ENCODE measurements around the gene KNL1. TPM values are rescaled to one million over a fixed set of nuclear protein-coding genes. Genes with fewer than 3 reads are reported as not detected.

The KNL1 gene
- total RNA-seq, 2 experiments from 2014 or later, result 23.8 to 24.5 TPM

- Mint-ChIP-seq H3K4me3 (no peak overlapping the region), H3K9me3 (no peaks in the 10 kb centered on the region), H3K27me3 (peaks cover 21% of the 10 kb centered on the region), H3K4me1 (peaks cover 15% of the 10 kb centered on the region), H3K36me3 (peaks cover 4% of the 10 kb centered on the region), H3K27ac (no peak overlapping the region)
- DNase-seq, result no peak
Observed at GRCh38 chr15:40597024-40597423, 3.0 kb downstream of the KNL1 start.

GRCh38 chr15:40598126-40598525 lies 4.1 kb downstream of the KNL1 start:
- Mint-ChIP-seq H3K36me3 (peaks cover 4% of the 10 kb centered on the region), H3K27ac (no peak overlapping the region), H3K4me3 (no peak overlapping the region), H3K4me1 (peaks cover 11% of the 10 kb centered on the region), H3K27me3 (peaks cover 21% of the 10 kb centered on the region), H3K9me3 (no peaks in the 10 kb centered on the region)
- DNase-seq, result no peak

GRCh38 chr15:40598672-40599071 lies 4.6 kb downstream of the KNL1 start:
- Mint-ChIP-seq H3K9me3 (no peaks in the 10 kb centered on the region), H3K4me3 (no peak overlapping the region), H3K36me3 (peaks cover 4% of the 10 kb centered on the region), H3K27me3 (peaks cover 20% of the 10 kb centered on the region), H3K4me1 (peaks cover 6% of the 10 kb centered on the region), H3K27ac (no peak overlapping the region)
- no peak for DNase-seq

GRCh38 chr15:40600956-40601355 lies 6.9 kb downstream of the KNL1 start:
- no peaks in the 10 kb centered on the region for H3K9me3 Mint-ChIP-seq
- H3K4me3 Mint-ChIP-seq, result no peak overlapping the region
- DNase-seq, result no peak
- peaks cover 6% of the 10 kb centered on the region for H3K27me3 Mint-ChIP-seq
- H3K36me3 Mint-ChIP-seq, result peaks cover 5% of the 10 kb centered on the region
- H3K27ac Mint-ChIP-seq, result no peak overlapping the region
- no peaks in the 10 kb centered on the region for H3K4me1 Mint-ChIP-seq

DNA sequence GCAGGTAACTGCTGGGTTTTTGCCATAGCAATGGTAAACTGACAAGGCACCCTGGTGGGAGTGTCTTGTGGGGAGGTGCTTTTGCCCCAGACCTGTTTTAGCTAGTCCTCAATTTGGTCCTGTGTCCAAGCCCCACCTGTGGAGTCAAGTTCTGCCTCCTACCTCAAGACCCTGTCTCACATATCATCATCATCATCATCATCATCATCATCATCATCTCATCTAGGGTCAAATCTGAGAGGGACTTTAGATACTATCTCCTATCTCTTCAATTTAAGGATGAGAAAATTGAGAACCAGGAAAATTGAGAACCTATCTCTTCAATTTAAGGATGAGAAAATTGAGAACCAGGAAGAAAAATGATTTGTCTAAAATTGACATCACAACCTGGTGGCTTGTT lies 9.9 kb downstream of the KNL1 start:
- Mint-ChIP-seq H3K4me1 (no peaks in the 10 kb centered on the region), H3K27me3 (no peaks in the 10 kb centered on the region), H3K4me3 (no peak overlapping the region), H3K9me3 (no peaks in the 10 kb centered on the region), H3K36me3 (peaks cover 6% of the 10 kb centered on the region), H3K27ac (no peak overlapping the region)
- no peak for DNase-seq

DNA sequence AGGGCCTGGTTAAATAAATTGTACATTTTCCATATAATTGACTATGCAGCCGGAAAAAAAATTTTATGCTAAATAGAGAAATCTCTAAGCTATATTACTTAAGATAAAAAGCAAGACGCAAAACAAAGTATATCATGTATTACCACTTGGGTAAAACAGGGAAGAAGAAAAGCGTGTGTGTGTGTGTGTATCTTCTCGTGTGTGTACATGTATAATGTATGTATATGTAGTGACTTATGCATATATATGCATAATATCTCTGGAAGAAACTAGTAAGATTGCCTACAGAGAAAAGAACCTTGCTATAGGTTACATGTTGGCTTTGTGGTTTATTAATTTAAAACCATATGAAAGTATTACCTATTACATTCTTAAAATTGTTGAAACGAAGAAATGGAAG lies 19.0 kb downstream of the KNL1 start:
- peaks cover 8% of the 10 kb centered on the region for H3K36me3 Mint-ChIP-seq
- no peaks in the 10 kb centered on the region for H3K27me3 Mint-ChIP-seq
- H3K4me1 Mint-ChIP-seq, result no peaks in the 10 kb centered on the region
- no peaks in the 10 kb centered on the region for H3K9me3 Mint-ChIP-seq
- DNase-seq, result no peak
- H3K4me3 Mint-ChIP-seq, result no peak overlapping the region
- no peak overlapping the region for H3K27ac Mint-ChIP-seq

DNA sequence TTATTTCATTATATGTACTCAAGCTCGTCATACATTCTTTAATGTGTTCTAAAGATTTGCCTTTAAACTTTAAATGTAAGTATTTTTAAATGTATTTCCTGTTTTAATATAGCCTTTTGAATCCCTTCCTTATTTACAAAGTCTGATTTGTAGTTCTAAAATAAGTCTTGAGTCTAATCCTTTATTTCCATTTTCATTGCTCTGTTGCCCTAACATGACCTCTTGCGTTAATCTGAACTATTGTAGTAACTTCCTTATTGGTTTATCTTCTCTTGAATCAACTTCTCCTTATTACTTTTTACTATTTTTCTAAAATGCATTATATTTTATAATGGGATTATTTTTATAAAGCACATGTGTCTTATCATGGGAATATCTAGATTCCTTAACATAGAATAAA lies 24.0 kb downstream of the KNL1 start:
- H3K4me1 Mint-ChIP-seq, result no peaks in the 10 kb centered on the region
- H3K27ac Mint-ChIP-seq, result no peak overlapping the region
- no peak overlapping the region for H3K4me3 Mint-ChIP-seq
- H3K9me3 Mint-ChIP-seq, result no peaks in the 10 kb centered on the region
- DNase-seq, result no peak
- no peaks in the 10 kb centered on the region for H3K27me3 Mint-ChIP-seq
- H3K36me3 Mint-ChIP-seq, result peaks cover 18% of the 10 kb centered on the region

DNA sequence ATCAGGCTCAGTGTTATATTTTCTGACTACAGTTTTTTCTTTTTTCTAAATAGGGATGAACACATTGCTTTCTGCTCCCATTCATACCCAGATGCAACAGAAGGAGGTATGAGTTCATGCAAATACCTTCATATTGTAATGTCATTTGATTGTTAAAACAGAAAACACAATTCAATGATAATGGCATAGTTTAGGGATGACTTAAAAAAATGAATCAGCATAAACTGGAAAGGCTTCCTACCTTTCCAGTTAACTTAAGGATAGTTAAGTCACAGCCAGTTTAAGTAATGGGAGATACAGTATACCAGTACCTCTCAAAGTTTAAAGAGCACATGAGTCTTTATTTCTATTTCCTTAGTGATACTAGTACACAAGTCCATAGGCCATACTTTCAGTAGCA lies 24.9 kb downstream of the KNL1 start:
- no peaks in the 10 kb centered on the region for H3K4me1 Mint-ChIP-seq
- no peaks in the 10 kb centered on the region for H3K27me3 Mint-ChIP-seq
- peaks cover 18% of the 10 kb centered on the region for H3K36me3 Mint-ChIP-seq

DNA sequence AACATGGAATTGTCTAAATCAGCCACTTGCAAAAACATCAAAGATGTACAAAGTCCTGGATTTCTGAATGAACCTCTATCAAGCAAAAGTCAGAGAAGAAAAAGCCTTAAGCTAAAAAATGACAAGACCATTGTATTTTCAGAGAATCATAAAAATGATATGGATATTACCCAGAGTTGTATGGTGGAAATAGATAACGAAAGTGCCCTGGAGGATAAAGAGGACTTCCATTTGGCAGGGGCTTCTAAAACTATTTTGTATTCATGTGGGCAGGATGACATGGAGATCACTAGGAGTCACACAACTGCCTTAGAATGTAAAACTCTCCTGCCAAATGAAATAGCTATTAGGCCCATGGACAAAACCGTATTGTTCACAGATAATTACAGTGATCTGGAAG lies 29.3 kb downstream of the KNL1 start:
- Mint-ChIP-seq H3K36me3 (peaks cover 14% of the 10 kb centered on the region), H3K4me1 (no peaks in the 10 kb centered on the region)

More for the DNA sequence above, 24.9 kb downstream of the KNL1 start:
- no peak for DNase-seq
- H3K9me3 Mint-ChIP-seq, result no peaks in the 10 kb centered on the region
- no peak overlapping the region for H3K27ac Mint-ChIP-seq
- no peak overlapping the region for H3K4me3 Mint-ChIP-seq

DNA sequence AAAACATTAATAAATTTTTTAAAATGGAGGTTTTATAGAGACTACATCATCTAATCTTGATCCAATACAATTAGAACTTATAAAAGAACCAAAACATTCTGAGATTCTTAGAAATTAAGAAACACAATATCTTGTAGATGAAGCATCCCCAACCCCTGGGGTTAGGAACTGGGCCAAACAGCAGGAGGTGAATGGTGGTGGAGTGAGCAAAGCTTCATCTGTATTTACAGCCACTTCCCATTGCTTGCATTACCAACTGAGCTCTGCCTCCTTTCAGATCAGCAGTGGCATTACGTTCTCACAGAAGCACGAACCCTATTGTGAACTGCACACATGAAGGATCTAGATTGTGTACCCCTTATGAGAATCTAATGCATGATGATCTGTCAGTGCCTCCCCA lies 36.3 kb downstream of the KNL1 start:
- no peak for DNase-seq
- no peak overlapping the region for H3K27ac Mint-ChIP-seq
- H3K9me3 Mint-ChIP-seq, result no peaks in the 10 kb centered on the region
- H3K4me1 Mint-ChIP-seq, result no peaks in the 10 kb centered on the region
- H3K4me3 Mint-ChIP-seq, result no peak overlapping the region
- peaks cover 11% of the 10 kb centered on the region for H3K36me3 Mint-ChIP-seq
- H3K27me3 Mint-ChIP-seq, result no peaks in the 10 kb centered on the region

More for the DNA sequence above, 29.3 kb downstream of the KNL1 start:
- Mint-ChIP-seq H3K27me3 (no peaks in the 10 kb centered on the region), H3K4me3 (no peak overlapping the region), H3K27ac (no peak overlapping the region), H3K9me3 (no peaks in the 10 kb centered on the region)
- no peak for DNase-seq

DNA sequence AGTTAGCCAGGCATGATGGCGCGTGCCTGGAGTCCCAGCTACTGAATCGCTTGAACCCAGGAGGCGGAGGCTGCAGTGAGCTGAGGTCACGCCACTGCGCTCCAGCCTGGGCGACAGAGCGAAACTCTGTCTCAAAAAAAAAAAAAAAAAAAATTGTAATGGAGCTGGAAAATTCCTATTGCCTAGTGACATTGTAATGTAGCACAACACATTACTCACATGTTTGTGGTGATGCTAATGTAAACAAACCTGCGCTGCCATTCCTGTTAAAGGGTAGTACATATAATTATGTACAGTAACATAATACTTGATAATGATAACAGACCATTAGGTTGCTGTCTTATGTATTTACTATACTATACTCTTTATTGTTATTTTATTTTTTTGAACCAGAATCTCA lies 39.1 kb downstream of the KNL1 start:
- Mint-ChIP-seq H3K4me3 (no peak overlapping the region), H3K36me3 (peaks cover 11% of the 10 kb centered on the region), H3K27ac (no peak overlapping the region), H3K9me3 (no peaks in the 10 kb centered on the region), H3K27me3 (no peaks in the 10 kb centered on the region), H3K4me1 (no peaks in the 10 kb centered on the region)
- DNase-seq, result no peak

- no peak overlapping the region for H3K27ac Mint-ChIP-seq
- H3K4me3 Mint-ChIP-seq, result no peak overlapping the region
- H3K9me3 Mint-ChIP-seq, result no peaks in the 10 kb centered on the region
- H3K27me3 Mint-ChIP-seq, result no peaks in the 10 kb centered on the region
- H3K36me3 Mint-ChIP-seq, result peaks cover 6% of the 10 kb centered on the region
- no peak for DNase-seq
- H3K4me1 Mint-ChIP-seq, result no peaks in the 10 kb centered on the region
Observed at GRCh38 chr15:40637221-40637745, 43.2 kb downstream of the KNL1 start.

- Mint-ChIP-seq H3K4me1 (no peaks in the 10 kb centered on the region), H3K4me3 (no peak overlapping the region), H3K27me3 (no peaks in the 10 kb centered on the region), H3K9me3 (no peaks in the 10 kb centered on the region), H3K27ac (no peak overlapping the region), H3K36me3 (peaks cover 5% of the 10 kb centered on the region)
- no peak for DNase-seq
Observed at GRCh38 chr15:40639677-40640076, 45.6 kb downstream of the KNL1 start.

- Mint-ChIP-seq H3K27me3 (no peaks in the 10 kb centered on the region), H3K9me3 (no peaks in the 10 kb centered on the region), H3K36me3 (no peaks in the 10 kb centered on the region), H3K4me3 (no peak overlapping the region), H3K4me1 (peaks cover 4% of the 10 kb centered on the region), H3K27ac (no peak overlapping the region)
- no peak for DNase-seq
Observed at GRCh38 chr15:40647523-40647922, 53.5 kb downstream of the KNL1 start.

GRCh38 chr15:40650479-40650878 lies 56.4 kb downstream of the KNL1 start:
- Mint-ChIP-seq H3K4me3 (no peak overlapping the region), H3K36me3 (peaks cover 10% of the 10 kb centered on the region), H3K4me1 (peaks cover 4% of the 10 kb centered on the region), H3K27ac (no peak overlapping the region), H3K9me3 (no peaks in the 10 kb centered on the region), H3K27me3 (no peaks in the 10 kb centered on the region)
- no peak for DNase-seq

DNA sequence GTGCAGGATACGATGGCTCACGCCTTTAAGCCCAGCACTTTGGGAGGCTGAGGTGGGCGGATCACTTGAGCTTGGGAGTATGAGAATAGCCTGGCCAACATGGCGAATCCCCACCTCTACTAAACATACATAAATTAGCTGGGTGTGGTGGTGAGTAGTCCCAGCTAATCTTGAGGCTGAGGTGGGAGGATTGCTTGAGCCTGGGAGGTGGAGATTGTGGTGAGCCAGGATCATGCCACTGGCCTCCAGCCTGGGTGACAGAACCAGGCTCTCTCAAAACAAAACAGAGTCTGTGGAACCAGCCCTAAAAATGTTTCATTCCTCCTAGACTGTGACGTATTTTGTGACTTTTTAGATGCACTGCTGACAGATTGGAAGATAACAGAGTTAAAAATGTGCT lies 66.6 kb downstream of the KNL1 start:
- Mint-ChIP-seq H3K27me3 (no peaks in the 10 kb centered on the region), H3K4me1 (no peaks in the 10 kb centered on the region), H3K4me3 (no peak overlapping the region), H3K36me3 (peaks cover 2% of the 10 kb centered on the region), H3K27ac (no peak overlapping the region), H3K9me3 (no peaks in the 10 kb centered on the region)
- no peak for DNase-seq

- no peaks in the 10 kb centered on the region for H3K9me3 Mint-ChIP-seq
- no peak overlapping the region for H3K4me3 Mint-ChIP-seq
- no peak overlapping the region for H3K27ac Mint-ChIP-seq
- no peak for DNase-seq
- H3K4me1 Mint-ChIP-seq, result no peaks in the 10 kb centered on the region
- no peaks in the 10 kb centered on the region for H3K36me3 Mint-ChIP-seq
- no peaks in the 10 kb centered on the region for H3K27me3 Mint-ChIP-seq
Observed at GRCh38 chr15:40664909-40665308, 70.9 kb downstream of the KNL1 start.
